Testis (tissue), 2 donors: ENCODE results near the gene PRSS48.

ENCODE experiments used
- CTCF ChIP-seq, 3 experiments: fragments of 450-650 bp in 2 of 3; fragments of 200-600 bp in 1 of 3; sonication (generic) in 1 of 3; IDR thresholded peaks; one replicate each; pipeline ENCODE4 v1.5.1; 2016 to 2019; ENCODE audit warnings: antibody characterized with exemption in 3 of 3, mild to moderate bottlenecking in 2 of 3, moderate library complexity in 1 of 3
- POLR2A ChIP-seq: fragments of 450-650 bp; IDR thresholded peaks from one replicate; pipeline ENCODE4 v1.6.1; 2017; ENCODE audit warnings: antibody characterized with exemption, mild to moderate bottlenecking, moderate library complexity

DNA sequence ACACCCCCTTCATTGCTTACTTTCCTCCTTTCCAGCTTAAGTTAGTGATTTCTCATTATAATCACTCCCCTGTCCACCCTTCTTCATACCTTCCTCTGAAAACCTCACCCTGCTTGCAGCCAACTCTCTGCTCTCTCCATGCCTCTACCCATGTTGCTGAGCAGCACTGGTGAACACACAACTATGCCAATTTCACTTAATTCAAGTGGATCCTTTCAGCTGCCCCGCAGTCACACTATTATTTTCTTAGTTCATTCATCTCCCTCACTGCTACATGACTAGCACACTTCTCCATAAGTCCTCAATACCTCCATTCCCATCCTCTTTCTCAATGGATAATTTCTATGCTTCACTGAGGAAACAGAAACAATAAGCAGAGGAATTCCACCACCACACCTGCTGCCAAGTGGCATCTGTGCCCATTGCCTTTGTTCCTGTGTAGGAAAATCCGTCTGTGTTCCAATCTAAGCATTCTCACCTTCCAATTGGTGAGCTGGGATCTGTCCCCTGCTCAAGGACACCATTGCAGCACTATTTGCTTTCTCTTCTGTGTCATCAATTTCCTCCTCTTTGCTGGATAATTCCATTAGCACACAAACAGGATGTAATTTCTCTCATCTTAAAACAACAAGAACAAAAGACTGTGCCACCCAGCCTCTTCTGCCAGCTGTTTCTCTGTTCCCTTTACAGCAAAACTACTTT lies 25.2 kb upstream of the PRSS48 start:
- TF ChIP-seq POLR2A (no peak), CTCF (IDR thresholded peaks at IDR 0.05) (no peak)
